ENCODE measurements around the gene THEM5.

DNA sequence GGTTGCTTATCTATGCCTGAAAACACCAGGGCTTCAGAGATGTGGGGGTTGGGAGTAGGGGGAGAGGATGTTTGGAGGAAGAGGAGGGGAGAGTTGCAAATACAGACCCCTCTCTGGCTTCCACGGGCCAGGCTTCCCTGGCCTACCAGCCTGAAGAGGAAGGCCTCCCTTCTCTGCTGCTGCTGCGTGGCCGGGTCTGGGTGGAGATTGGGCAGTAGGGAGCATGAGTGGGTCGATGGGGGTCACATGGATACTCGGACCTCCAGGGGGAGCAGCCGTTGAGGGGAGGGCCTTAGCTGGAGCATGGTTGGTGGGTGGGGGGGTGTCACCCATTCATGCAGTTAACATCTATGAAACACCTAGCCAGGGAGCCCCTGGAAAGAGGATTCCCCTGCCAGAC, 23.5 kb downstream of the THEM5 start:
- TF ChIP-seq CTCF (conservative IDR thresholded peaks at IDR 0.05 in 1 of 2, IDR thresholded peaks at IDR 0.05 in 1 of 2; ENCODE audit: extremely low read depth in 1 of 2, insufficient read depth in 1 of 2, low read depth in 1 of 2, low read length in 2 of 2) (no peak), EZH2 (IDR thresholded peaks at IDR 0.05; ENCODE audit: borderline replicate concordance, low read length) (no peak)

Data from mammary epithelial cell (primary cell).